WTC11 (cell line): ENCODE data around the gene IGFN1. TPM values are rescaled to one million over a fixed set of nuclear protein-coding genes. Genes with fewer than 3 reads are reported as not detected.

ENCODE experiments used
- ATAC-seq: fragments of 200-7000 bp; cut with Tn5 transposase; 2 replicates; pipeline ENCODE4 v1.10.0; 2021; ENCODE audit warnings: mild to moderate bottlenecking, moderate library complexity
- CTCF ChIA-PET: fragments of 300-600 bp; sonication (Branson Sonifier 250); formaldehyde crosslinking; loops from one replicate; lab custom pipeline; 2021; ENCODE audit warnings: antibody characterized with exemption; lab: Charles Lee
- POLR2A ChIA-PET: fragments of 350-600 bp; sonication (Branson Sonifier 250); formaldehyde crosslinking; loops from one replicate; lab custom pipeline; 2021; ENCODE audit warnings: antibody characterized with exemption; lab: Charles Lee
- DNase-seq: peaks from one replicate; pipeline ENCODE4 v3.0.0; 2021; ENCODE audit warnings: low spot score
- H3K27ac Mint-ChIP-seq: 2 replicates; pipeline ENCODE4 v1.8.0; 2021; ENCODE audit warnings: mixed read lengths
- H3K27me3 Mint-ChIP-seq: 2 replicates; pipeline ENCODE4 v1.8.0; 2021; ENCODE audit warnings: low read depth, mild to moderate bottlenecking, moderate library complexity, mixed read lengths
- H3K36me3 Mint-ChIP-seq: 2 replicates; pipeline ENCODE4 v1.8.0; 2021; ENCODE audit warnings: mixed read lengths
- H3K4me1 Mint-ChIP-seq: 2 replicates; pipeline ENCODE4 v1.8.0; 2022; ENCODE audit warnings: mixed read lengths
- H3K4me3 Mint-ChIP-seq: 2 replicates; pipeline ENCODE4 v1.8.0; 2021; ENCODE audit warnings: mild to moderate bottlenecking, moderate library complexity, mixed read lengths
- H3K9me3 Mint-ChIP-seq: 2 replicates; pipeline ENCODE4 v1.8.0; 2021; ENCODE audit warnings: mixed read lengths
- ATF1 ChIP-seq: sonication (generic); formaldehyde crosslinking; IDR thresholded peaks from 2 replicates; pipeline ENCODE4 v1.8.1; 2023; ENCODE audit warnings: mild to moderate bottlenecking, moderate library complexity, missing genetic modification reagents
- CREB1 ChIP-seq: sonication (generic); formaldehyde crosslinking; IDR thresholded peaks from 2 replicates; pipeline ENCODE4 v1.8.0; 2023; ENCODE audit warnings: mild to moderate bottlenecking, missing genetic modification reagents
- ESRRA ChIP-seq: sonication (generic); formaldehyde crosslinking; IDR thresholded peaks from 2 replicates; pipeline ENCODE4 v1.8.1; 2022; ENCODE audit warnings: mild to moderate bottlenecking, missing genetic modification reagents, borderline replicate concordance
- FOXJ3 ChIP-seq: sonication (generic); formaldehyde crosslinking; IDR thresholded peaks from 2 replicates; pipeline ENCODE4 v1.9.0; 2021; ENCODE audit warnings: missing genetic modification reagents, mild to moderate bottlenecking, borderline replicate concordance
- MYBL2 ChIP-seq: sonication (generic); formaldehyde crosslinking; IDR thresholded peaks from 2 replicates; pipeline ENCODE4 v1.8.1; 2023; ENCODE audit warnings: mild to moderate bottlenecking, moderate library complexity, missing genetic modification reagents
- NFATC4 ChIP-seq: fragments of 250-450 bp; sonication (Bioruptor Pico); IDR thresholded peaks from 2 replicates; pipeline ENCODE4 v1.9.0; 2021; ENCODE audit warnings: mild to moderate bottlenecking
- TP53 ChIP-seq: sonication (generic); formaldehyde crosslinking; IDR thresholded peaks from 2 replicates; pipeline ENCODE4 v1.8.1; 2023; ENCODE audit warnings: mild to moderate bottlenecking, missing genetic modification reagents
- ZNF263 ChIP-seq: sonication (generic); formaldehyde crosslinking; IDR thresholded peaks from 2 replicates; pipeline ENCODE4 v1.8.1; 2022; ENCODE audit warnings: low read depth, mild to moderate bottlenecking, moderate library complexity, missing genetic modification reagents
- ZNF671 ChIP-seq: fragments of 250-450 bp; sonication (Bioruptor Pico); IDR thresholded peaks from 2 replicates; pipeline ENCODE4 v1.8.0; 2021; ENCODE audit warnings: mild to moderate bottlenecking
- total RNA-seq: library from RNA; stranded (reverse); gene quantifications from 3 replicates; pipeline ENCODE4 v1.2.3, GENCODE V29; 2021
- TF ChIP-seq, protein P1 (sequence below): fragments of 250-450 bp; sonication (Bioruptor Pico); IDR thresholded peaks from 2 replicates; pipeline ENCODE4 v1.9.0; 2021; ENCODE audit warnings: mild to moderate bottlenecking
- TF ChIP-seq, protein P2 (sequence below): sonication (generic); formaldehyde crosslinking; IDR thresholded peaks from 2 replicates; pipeline ENCODE4 v1.8.1; 2023; ENCODE audit warnings: mild to moderate bottlenecking, missing genetic modification reagents
- TF ChIP-seq, protein P3 (sequence below): sonication (generic); formaldehyde crosslinking; conservative IDR thresholded peaks from 2 replicates; pipeline ENCODE4 v1.8.1; 2023; ENCODE audit warnings: mild to moderate bottlenecking, low read depth, missing genetic modification reagents, moderate library complexity
- TF ChIP-seq, protein P4 (sequence below): sonication (generic); formaldehyde crosslinking; IDR thresholded peaks from 2 replicates; pipeline ENCODE4 v1.8.1; 2022; ENCODE audit warnings: low read depth, mild to moderate bottlenecking, moderate library complexity, missing genetic modification reagents, borderline replicate concordance
- TF ChIP-seq, protein P5 (sequence below): sonication (generic); formaldehyde crosslinking; IDR thresholded peaks from 2 replicates; pipeline ENCODE4 v1.8.0; 2023; ENCODE audit warnings: missing genetic modification reagents, mild to moderate bottlenecking, borderline replicate concordance

Gene IGFN1
- total RNA-seq, 1 experiment from 2014 or later, result 0.11 TPM

DNA sequence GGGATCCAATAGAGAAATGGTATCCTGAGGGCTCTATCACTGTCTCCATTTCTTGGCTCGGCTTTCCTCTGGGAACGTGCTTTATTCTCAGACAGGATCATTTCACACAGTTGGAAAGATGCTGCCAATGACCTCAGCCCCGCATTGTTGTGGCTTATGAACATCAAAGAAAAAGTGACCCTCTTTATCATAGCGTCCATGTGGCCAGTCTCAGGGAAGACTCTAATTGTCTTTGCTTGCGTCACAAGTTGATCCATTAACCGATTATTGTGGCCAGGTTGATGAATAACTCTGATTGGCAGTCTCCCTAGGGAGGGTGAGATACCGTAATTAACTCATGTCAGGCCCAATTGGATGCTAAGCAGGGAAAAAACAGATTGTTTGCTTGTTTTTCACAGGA is 26.0 kb upstream of the IGFN1 start:
- no peak overlapping the region for H3K4me3 Mint-ChIP-seq
- ATAC-seq, result no peak
- no peaks in the 10 kb centered on the region; the same call in 1 of the 2 replicates for H3K4me1 Mint-ChIP-seq
- H3K36me3 Mint-ChIP-seq, result no peaks in the 10 kb centered on the region
- H3K27me3 Mint-ChIP-seq, result peaks cover 11% of the 10 kb centered on the region
- POLR2A ChIA-PET, result no interaction called here
- CTCF ChIA-PET, result no interaction called here
- no peak overlapping the region for H3K27ac Mint-ChIP-seq
- TF ChIP-seq CREB1 (CRISPR knock-in tag) (no peak), ZNF671 (CRISPR knock-in tag) (no peak), ESRRA (CRISPR knock-in tag) (no peak), TP53 (CRISPR knock-in tag) (no peak), ZNF263 (CRISPR knock-in tag) (no peak), NFATC4 (CRISPR knock-in tag) (no peak), ATF1 (CRISPR knock-in tag) (no peak), FOXJ3 (CRISPR knock-in tag) (no peak), MYBL2 (no peak)
- TF ChIP-seq, protein P1, sequence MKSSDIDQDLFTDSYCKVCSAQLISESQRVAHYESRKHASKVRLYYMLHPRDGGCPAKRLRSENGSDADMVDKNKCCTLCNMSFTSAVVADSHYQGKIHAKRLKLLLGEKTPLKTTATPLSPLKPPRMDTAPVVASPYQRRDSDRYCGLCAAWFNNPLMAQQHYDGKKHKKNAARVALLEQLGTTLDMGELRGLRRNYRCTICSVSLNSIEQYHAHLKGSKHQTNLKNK (CRISPR knock-in tag), result no peak
- TF ChIP-seq, protein P2, sequence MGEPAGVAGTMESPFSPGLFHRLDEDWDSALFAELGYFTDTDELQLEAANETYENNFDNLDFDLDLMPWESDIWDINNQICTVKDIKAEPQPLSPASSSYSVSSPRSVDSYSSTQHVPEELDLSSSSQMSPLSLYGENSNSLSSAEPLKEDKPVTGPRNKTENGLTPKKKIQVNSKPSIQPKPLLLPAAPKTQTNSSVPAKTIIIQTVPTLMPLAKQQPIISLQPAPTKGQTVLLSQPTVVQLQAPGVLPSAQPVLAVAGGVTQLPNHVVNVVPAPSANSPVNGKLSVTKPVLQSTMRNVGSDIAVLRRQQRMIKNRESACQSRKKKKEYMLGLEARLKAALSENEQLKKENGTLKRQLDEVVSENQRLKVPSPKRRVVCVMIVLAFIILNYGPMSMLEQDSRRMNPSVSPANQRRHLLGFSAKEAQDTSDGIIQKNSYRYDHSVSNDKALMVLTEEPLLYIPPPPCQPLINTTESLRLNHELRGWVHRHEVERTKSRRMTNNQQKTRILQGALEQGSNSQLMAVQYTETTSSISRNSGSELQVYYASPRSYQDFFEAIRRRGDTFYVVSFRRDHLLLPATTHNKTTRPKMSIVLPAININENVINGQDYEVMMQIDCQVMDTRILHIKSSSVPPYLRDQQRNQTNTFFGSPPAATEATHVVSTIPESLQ (CRISPR knock-in tag), result no peak
- TF ChIP-seq, protein P3, sequence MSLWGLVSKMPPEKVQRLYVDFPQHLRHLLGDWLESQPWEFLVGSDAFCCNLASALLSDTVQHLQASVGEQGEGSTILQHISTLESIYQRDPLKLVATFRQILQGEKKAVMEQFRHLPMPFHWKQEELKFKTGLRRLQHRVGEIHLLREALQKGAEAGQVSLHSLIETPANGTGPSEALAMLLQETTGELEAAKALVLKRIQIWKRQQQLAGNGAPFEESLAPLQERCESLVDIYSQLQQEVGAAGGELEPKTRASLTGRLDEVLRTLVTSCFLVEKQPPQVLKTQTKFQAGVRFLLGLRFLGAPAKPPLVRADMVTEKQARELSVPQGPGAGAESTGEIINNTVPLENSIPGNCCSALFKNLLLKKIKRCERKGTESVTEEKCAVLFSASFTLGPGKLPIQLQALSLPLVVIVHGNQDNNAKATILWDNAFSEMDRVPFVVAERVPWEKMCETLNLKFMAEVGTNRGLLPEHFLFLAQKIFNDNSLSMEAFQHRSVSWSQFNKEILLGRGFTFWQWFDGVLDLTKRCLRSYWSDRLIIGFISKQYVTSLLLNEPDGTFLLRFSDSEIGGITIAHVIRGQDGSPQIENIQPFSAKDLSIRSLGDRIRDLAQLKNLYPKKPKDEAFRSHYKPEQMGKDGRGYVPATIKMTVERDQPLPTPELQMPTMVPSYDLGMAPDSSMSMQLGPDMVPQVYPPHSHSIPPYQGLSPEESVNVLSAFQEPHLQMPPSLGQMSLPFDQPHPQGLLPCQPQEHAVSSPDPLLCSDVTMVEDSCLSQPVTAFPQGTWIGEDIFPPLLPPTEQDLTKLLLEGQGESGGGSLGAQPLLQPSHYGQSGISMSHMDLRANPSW (CRISPR knock-in tag), result no peak
- TF ChIP-seq, protein P4, sequence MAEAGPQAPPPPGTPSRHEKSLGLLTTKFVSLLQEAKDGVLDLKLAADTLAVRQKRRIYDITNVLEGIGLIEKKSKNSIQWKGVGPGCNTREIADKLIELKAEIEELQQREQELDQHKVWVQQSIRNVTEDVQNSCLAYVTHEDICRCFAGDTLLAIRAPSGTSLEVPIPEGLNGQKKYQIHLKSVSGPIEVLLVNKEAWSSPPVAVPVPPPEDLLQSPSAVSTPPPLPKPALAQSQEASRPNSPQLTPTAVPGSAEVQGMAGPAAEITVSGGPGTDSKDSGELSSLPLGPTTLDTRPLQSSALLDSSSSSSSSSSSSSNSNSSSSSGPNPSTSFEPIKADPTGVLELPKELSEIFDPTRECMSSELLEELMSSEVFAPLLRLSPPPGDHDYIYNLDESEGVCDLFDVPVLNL (CRISPR knock-in tag), result no peak
- TF ChIP-seq, protein P5, sequence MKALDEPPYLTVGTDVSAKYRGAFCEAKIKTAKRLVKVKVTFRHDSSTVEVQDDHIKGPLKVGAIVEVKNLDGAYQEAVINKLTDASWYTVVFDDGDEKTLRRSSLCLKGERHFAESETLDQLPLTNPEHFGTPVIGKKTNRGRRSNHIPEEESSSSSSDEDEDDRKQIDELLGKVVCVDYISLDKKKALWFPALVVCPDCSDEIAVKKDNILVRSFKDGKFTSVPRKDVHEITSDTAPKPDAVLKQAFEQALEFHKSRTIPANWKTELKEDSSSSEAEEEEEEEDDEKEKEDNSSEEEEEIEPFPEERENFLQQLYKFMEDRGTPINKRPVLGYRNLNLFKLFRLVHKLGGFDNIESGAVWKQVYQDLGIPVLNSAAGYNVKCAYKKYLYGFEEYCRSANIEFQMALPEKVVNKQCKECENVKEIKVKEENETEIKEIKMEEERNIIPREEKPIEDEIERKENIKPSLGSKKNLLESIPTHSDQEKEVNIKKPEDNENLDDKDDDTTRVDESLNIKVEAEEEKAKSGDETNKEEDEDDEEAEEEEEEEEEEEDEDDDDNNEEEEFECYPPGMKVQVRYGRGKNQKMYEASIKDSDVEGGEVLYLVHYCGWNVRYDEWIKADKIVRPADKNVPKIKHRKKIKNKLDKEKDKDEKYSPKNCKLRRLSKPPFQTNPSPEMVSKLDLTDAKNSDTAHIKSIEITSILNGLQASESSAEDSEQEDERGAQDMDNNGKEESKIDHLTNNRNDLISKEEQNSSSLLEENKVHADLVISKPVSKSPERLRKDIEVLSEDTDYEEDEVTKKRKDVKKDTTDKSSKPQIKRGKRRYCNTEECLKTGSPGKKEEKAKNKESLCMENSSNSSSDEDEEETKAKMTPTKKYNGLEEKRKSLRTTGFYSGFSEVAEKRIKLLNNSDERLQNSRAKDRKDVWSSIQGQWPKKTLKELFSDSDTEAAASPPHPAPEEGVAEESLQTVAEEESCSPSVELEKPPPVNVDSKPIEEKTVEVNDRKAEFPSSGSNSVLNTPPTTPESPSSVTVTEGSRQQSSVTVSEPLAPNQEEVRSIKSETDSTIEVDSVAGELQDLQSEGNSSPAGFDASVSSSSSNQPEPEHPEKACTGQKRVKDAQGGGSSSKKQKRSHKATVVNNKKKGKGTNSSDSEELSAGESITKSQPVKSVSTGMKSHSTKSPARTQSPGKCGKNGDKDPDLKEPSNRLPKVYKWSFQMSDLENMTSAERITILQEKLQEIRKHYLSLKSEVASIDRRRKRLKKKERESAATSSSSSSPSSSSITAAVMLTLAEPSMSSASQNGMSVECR, result no peak
- no peak for DNase-seq
- no peaks in the 10 kb centered on the region for H3K9me3 Mint-ChIP-seq
